SK-N-MC (cell line): Measurements from ENCODE around the gene NFIX.

Source experiments
- EZH2 ChIP-seq: fragments of 200-600 bp; sonication (generic); IDR thresholded peaks from one replicate; pipeline ENCODE4 v1.6.1; 2017; ENCODE audit warnings: antibody characterized with exemption
- POLR2AphosphoS5 ChIP-seq: IDR thresholded peaks from 2 replicates; pipeline ENCODE4 v1.6.1; 2012; ENCODE audit warnings: mild to moderate bottlenecking, low read depth, low read length, borderline replicate concordance

DNA sequence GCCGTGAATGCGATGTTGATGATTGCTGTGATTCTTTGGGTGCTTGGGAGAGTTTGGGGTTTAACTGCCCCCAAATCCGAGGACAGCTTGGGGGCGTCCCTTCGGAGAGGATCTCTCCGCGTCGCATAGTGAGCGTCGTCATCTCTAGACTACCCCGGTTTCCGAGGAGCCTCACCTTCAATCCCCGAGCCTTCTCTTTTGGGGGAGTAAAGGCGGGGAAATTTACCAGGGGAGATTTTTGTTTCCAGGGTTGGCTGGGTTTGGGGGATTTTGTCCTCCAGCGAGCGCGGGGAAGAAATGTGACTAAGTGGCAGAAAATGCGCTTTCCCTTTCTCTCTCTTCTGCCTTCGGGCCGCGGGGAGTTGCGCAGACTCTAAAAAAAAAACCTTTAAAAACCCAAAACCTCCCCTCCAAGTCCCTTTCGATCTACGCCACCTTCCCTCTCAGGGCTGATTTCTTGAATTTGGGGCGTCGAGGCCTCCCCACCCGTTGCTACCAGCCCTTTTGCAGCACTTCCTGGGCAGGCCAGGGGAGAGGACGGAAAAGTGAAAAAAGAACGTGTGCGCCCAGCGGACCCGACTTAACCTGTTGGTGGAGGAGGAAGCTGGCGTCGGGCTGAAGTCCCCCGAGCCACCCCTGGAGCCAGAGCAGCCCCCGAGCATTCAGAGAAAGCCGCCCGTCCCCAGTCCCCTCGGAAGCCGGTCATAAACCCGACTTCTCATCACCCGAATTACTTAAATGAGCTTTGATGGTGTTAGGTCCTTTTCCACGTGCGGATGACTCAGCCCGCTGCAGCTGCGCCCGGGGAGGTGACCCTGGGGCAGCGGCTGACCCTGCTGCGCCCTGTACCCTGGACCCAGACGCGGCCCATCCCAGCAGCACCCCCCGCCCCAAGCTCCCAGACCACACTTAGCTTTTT lies 17.7 kb downstream of the NFIX start:
- no peak for TF ChIP-seq EZH2
- no peak for TF ChIP-seq POLR2AphosphoS5
